GM19193 (cell line): ENCODE results near the gene SYNE1.

Experiments
- POLR2A ChIP-seq: IDR thresholded peaks from 4 replicates; pipeline ENCODE4 v1.6.1; 2011; ENCODE audit not compliant: insufficient read depth, insufficient read length; ENCODE audit errors: extremely low read depth

SYNE1 gene

GRCh38 chr6:152142105-152142504 lies 495.1 kb downstream of the SYNE1 start:
- TF ChIP-seq POLR2A, result no peak

- no peak for TF ChIP-seq POLR2A
Observed at GRCh38 chr6:152136449-152136825, 500.7 kb downstream of the SYNE1 start.

- TF ChIP-seq POLR2A, result no peak
Observed at GRCh38 chr6:152135755-152136448, 501.3 kb downstream of the SYNE1 start.

- no peak for TF ChIP-seq POLR2A
Observed at GRCh38 chr6:152130441-152130840, 506.7 kb downstream of the SYNE1 start.

- TF ChIP-seq POLR2A, result no peak
Observed at GRCh38 chr6:152129691-152130151, 507.4 kb downstream of the SYNE1 start.

GRCh38 chr6:152127432-152128165 lies 509.6 kb downstream of the SYNE1 start:
- no peak for TF ChIP-seq POLR2A

- no peak for TF ChIP-seq POLR2A
Observed at GRCh38 chr6:152124429-152125074, 512.6 kb downstream of the SYNE1 start.

- no peak for TF ChIP-seq POLR2A
Observed at GRCh38 chr6:152123076-152123475, 514.1 kb downstream of the SYNE1 start.

GRCh38 chr6:152122434-152122833 lies 514.7 kb downstream of the SYNE1 start:
- no peak for TF ChIP-seq POLR2A

- no peak for TF ChIP-seq POLR2A
Observed at GRCh38 chr6:152121910-152122309, 515.3 kb downstream of the SYNE1 start.

GRCh38 chr6:152119831-152120230 lies 517.3 kb downstream of the SYNE1 start:
- no peak for TF ChIP-seq POLR2A

- TF ChIP-seq POLR2A, result no peak
Observed at GRCh38 chr6:152118678-152119077, 518.5 kb downstream of the SYNE1 start.

GRCh38 chr6:152118224-152118623 lies 518.9 kb downstream of the SYNE1 start:
- no peak for TF ChIP-seq POLR2A

- no peak for TF ChIP-seq POLR2A
Observed at GRCh38 chr6:152117156-152118133, 519.7 kb downstream of the SYNE1 start.
